Activated CD4-positive, alpha-beta T cell treated with anti-CD3 and anti-CD28 coated beads, Interleukin-2, amount 50 U/mL, for 24 hours (primary cell): ENCODE measurements around the gene CFAP91.

Source experiments
- DNase-seq, 2 donors: peaks; one replicate each; pipeline ENCODE4 v3.0.0-alpha.2; 2020; ENCODE audit warnings: low read depth in 1 of 2, low spot score in 1 of 2

Gene CFAP91

DNA sequence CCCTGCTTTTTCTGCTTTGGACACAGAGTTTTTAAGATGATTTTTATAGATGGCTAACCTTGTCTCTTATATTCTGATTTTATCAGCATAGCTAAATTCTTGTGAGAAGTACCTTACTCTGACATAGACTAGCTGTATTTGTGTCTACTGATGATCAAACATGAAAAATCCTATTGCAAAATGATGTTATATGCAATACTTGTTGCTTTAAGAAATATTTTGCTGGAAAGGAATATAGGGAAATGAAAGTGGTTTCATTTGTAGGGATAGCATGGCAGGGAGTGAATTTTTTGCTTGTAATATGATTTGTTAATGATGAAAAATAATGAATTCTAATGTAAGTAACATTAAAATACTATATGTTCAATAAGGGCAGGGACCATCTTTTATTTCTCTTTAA is 35.9 kb downstream of the CFAP91 start:
- DNase-seq, result no peak

DNA sequence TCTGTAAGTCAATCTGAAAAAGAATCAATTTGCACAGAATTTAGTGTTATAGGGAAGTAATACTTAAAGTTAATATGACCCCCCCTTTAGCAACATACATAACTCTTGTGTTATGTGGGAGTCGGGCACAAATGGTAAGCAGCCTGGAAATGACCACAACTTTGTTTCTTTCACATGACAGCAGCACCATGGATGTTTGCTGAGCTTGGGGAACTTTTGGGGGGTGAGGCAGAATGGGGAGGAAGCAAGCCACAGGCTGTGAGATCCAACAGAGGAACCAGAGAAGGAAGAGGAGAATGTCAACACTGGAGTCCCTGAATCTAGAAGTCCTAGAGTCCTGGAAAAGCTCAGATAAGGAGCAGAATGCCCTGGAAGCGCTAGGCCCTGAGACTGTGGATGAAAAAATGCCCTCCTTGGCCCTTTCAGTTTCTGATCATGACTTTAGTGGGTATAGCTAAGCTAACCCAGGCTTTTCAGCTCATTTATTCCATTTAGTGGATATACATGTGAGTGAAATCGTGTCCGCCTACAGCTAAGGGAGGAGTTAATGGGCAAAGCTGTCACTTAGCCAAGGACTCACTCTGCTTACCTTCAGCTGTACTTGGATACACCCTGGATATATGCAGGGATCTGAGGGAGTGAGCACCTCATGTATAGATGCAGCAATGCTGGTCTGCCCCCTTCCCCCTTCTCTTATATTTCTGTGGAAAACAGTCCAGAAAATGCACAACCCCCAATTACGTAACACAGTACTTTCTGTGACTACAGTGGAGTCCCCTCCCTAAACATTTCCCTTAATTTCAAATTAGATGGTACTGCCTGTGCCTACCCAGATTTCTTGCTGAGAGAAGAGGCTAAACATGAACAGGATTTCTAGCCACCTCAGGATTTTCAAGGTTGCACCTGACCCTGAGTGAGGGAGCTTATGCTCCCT is 39.1 kb downstream of the CFAP91 start:
- DNase-seq, result no peak

DNA sequence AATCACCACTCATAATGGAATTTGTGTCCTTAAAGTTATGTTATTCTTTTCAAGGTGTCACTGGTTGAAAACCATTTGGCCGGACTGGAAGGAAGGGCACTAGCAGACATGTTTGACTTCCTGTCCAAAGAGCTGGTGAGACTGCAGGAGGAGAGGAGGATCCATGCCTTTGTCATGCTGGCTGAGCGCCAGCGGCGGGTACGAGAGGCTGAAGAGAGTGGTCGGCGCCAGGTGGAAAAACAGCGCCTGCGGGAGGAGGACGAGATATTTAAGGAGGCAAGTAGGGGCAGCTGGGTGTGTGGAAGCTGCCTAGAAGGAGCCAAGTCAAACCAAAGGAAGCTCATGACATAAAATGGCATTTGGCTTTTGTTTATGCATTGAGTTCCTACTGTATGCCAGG is 41.1 kb downstream of the CFAP91 start:
- DNase-seq, result no peak

DNA sequence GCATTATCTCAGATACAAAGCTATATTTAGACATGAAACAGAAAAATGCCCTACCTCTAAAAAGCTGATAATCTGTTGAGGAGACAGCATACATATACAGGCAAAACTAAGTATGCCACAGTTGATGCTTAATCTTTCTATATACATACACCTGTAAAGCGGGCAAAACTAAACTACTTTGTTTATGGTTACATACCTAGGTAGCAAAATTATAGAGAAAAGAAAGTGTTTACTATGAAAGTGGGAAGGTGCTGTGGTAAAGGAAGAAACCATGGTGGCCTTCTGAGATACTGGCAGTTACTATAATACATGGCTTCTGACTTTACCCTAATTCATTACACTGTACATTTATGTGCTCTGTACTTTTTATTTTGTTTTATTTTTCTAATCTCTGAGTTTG is 43.1 kb downstream of the CFAP91 start:
- no peak for DNase-seq

DNA sequence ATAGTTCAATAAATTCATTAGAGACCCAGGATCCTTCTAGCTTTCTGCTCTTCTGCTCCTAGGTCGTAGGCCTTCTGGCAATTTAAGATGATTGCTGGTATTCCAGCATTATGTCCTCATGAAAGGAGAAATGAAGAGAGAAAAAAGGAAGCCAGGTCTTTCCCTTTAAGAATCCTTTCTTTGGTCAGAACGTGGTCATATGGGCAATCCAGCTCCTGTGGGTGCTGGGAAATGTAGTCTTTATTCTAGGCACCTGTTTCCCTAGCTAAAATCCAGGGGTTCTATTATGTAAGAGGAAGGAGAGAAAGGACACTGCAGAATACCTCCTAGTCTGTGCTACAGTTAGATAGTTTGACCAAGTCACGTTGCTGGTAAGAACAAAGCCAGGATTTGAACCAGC is 43.6 kb downstream of the CFAP91 start:
- DNase-seq, result no peak

DNA sequence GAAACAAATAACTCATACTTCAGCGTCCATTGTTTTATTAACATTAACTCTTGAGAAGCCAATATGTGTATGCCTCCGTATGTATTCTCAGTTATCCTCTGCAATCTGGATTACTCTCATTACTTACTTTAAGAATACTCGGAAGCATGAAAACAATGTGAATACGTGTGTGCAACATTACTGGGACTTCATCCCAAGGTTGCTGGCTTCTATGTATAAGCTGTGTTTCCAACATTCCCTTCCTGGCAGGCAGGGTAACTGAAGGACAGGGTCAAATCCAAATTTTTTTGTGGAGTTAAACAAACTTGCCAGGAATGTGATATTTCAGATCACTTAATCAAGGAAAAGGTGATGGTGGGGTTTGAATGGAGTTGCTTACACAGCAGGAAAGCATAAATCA is 44.5 kb downstream of the CFAP91 start:
- no peak for DNase-seq

DNA sequence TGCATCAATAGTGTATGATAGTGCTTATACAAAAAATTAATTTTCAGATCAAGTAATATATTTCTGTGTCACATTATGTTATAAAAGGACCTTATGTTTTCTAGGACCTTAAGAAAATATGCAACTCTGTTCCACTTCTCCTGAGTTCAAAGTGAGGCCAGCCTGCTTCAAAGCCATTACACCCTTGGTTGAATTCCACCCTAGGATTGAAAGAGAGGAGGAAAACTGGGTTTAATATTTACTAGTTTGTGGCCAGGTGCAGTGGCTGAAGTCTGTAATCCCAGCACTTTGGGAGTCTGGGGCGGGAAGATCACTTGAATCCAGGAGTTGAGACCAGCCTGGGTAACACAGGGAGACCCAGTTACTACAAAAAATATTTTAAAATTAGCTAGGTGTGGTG is 46.2 kb downstream of the CFAP91 start:
- DNase-seq, result no peak

DNA sequence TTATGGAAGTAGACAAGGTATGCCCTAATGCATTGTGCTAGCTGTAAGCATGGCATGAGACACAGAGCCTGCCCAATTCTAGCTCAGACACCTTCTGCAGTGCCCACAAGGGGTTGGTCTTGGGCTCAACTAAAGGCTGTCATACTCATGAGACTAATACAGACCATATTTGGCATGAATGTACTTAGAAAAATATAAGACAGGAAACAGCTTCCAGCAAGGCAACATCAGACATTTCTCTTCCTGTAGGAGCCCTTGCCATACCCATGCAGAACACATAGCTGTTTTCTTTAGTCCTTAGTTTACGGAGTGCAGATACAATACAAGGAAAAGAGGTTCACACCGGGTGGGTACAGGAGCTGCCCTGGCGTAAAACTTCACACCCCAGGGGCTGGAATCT is 48.6 kb downstream of the CFAP91 start:
- DNase-seq, result no peak
